Activated B cell treated with CpG ODN at 0.5 μM for 24 hours (primary cell): Measurements from ENCODE around the gene MTMR3. TPM values are rescaled to one million over a fixed set of nuclear protein-coding genes. Genes with fewer than 3 reads are reported as not detected.

Source experiments
- ATAC-seq: fragments of 200-7000 bp; cut with Tn5 transposase; one replicate; pipeline ENCODE4 v1.10.0; 2021; ENCODE audit warnings: low read depth, mild to moderate bottlenecking, moderate library complexity
- CTCF ChIA-PET: fragments of 350-600 bp; sonication (Branson Sonifier 250); formaldehyde crosslinking; loops from one replicate; lab custom pipeline; 2021; ENCODE audit warnings: antibody characterized with exemption; lab: Charles Lee
- POLR2A ChIA-PET: fragments of 350-600 bp; sonication (Branson Sonifier 250); formaldehyde crosslinking; loops from one replicate; lab custom pipeline; 2021; ENCODE audit warnings: antibody characterized with exemption; lab: Charles Lee
- DNase-seq: peaks from one replicate; pipeline ENCODE4 v3.0.0; 2022
- H3K27ac Mint-ChIP-seq: one replicate; pipeline ENCODE4 v1.8.0; 2020; ENCODE audit warnings: mixed read lengths
- H3K27me3 Mint-ChIP-seq: one replicate; pipeline ENCODE4 v1.8.0; 2021; ENCODE audit warnings: mixed read lengths
- H3K36me3 Mint-ChIP-seq: one replicate; pipeline ENCODE4 v1.8.0; 2021; ENCODE audit warnings: low read depth, mixed read lengths
- H3K4me1 Mint-ChIP-seq: one replicate; pipeline ENCODE4 v1.8.0; 2021; ENCODE audit warnings: mixed read lengths
- H3K4me3 Mint-ChIP-seq: one replicate; pipeline ENCODE4 v1.8.0; 2020; ENCODE audit warnings: mild to moderate bottlenecking, mixed read lengths
- H3K9me3 Mint-ChIP-seq: one replicate; pipeline ENCODE4 v1.8.0; 2020; ENCODE audit warnings: mixed read lengths
- CTCF ChIP-seq: fragments of 200-600 bp; IDR thresholded peaks from one replicate; pipeline ENCODE4 v1.8.0; 2022; ENCODE audit warnings: antibody characterized with exemption, mild to moderate bottlenecking
- intact Hi-C: fragments of 100-400 bp; cut with micrococcal nuclease; formaldehyde crosslinking; loops from one replicate; pipeline ENCODE4 v1.15.1; 2024
- total RNA-seq: library from RNA; stranded (reverse); gene quantifications from 2 replicates; pipeline ENCODE4 v1.2.3, GENCODE V29; 2022

The MTMR3 gene
- total RNA-seq, 1 donor from 2014 or later: 36.6 TPM

GRCh38 chr22:29917052-29917902, 34.3 kb downstream of the MTMR3 start:
- Mint-ChIP-seq H3K4me3 (no peak overlapping the region), H3K9me3 (no peaks in the 10 kb centered on the region), H3K4me1 (peaks cover 70% of the 10 kb centered on the region), H3K27me3 (no peaks in the 10 kb centered on the region), H3K36me3 (peaks cover 1% of the 10 kb centered on the region), H3K27ac (no peak overlapping the region)
- intact Hi-C loops: loop anchor here (5.0 kb wide), 1 partner anchor 35 kb away; the partner anchor contains the start of gene MTMR3
- ChIA-PET POLR2A (interaction anchor here (0.5 kb wide), 1 partner anchor 496 kb away, joined by 3 read pairs; no protein-coding TSS in a partner anchor), CTCF (interaction anchor here (1.0 kb wide), 1 partner anchor 13 kb away, joined by 4 read pairs; no protein-coding TSS in a partner anchor)
- DNase-seq: no peak
- ATAC-seq: no peak
- no peak for TF ChIP-seq CTCF

- intact Hi-C loops: no loop called here
- Mint-ChIP-seq H3K27ac (no peak overlapping the region), H3K4me1 (peaks cover 21% of the 10 kb centered on the region), H3K4me3 (no peak overlapping the region), H3K9me3 (peaks cover 5% of the 10 kb centered on the region), H3K27me3 (no peaks in the 10 kb centered on the region), H3K36me3 (peaks cover 4% of the 10 kb centered on the region)
- TF ChIP-seq CTCF: no peak
- POLR2A ChIA-PET: no interaction called here
- ATAC-seq: no peak
- CTCF ChIA-PET: no interaction called here
- DNase-seq: no peak
Observed at GRCh38 chr22:29925402-29925801, 42.4 kb downstream of the MTMR3 start.

GRCh38 chr22:29926057-29926456, 43.1 kb downstream of the MTMR3 start:
- intact Hi-C loops: no loop called here
- POLR2A ChIA-PET: no interaction called here
- Mint-ChIP-seq H3K4me3 (no peak overlapping the region), H3K9me3 (peaks cover 5% of the 10 kb centered on the region), H3K27ac (no peak overlapping the region), H3K4me1 (peaks cover 21% of the 10 kb centered on the region), H3K36me3 (peaks cover 4% of the 10 kb centered on the region), H3K27me3 (no peaks in the 10 kb centered on the region)
- CTCF ChIA-PET: no interaction called here
- DNase-seq: no peak
- ATAC-seq: no peak
- TF ChIP-seq CTCF: no peak

- no peaks in the 10 kb centered on the region for H3K9me3 Mint-ChIP-seq
- intact Hi-C loops: no loop called here
- ATAC-seq: no peak
- no peak for TF ChIP-seq CTCF
- peaks cover 34% of the 10 kb centered on the region for H3K4me1 Mint-ChIP-seq
- H3K27ac Mint-ChIP-seq: no peak overlapping the region
- no peaks in the 10 kb centered on the region for H3K27me3 Mint-ChIP-seq
- no peak for DNase-seq
- H3K4me3 Mint-ChIP-seq: no peak overlapping the region
- POLR2A ChIA-PET: no interaction called here
- CTCF ChIA-PET: no interaction called here
- H3K36me3 Mint-ChIP-seq: peaks cover 2% of the 10 kb centered on the region
Observed at GRCh38 chr22:29932136-29932535, 49.2 kb downstream of the MTMR3 start.

GRCh38 chr22:29933619-29934018, 50.6 kb downstream of the MTMR3 start:
- no peak overlapping the region for H3K4me3 Mint-ChIP-seq
- no peaks in the 10 kb centered on the region for H3K9me3 Mint-ChIP-seq
- no peak for TF ChIP-seq CTCF
- H3K27ac Mint-ChIP-seq: no peak overlapping the region
- ATAC-seq: no peak
- DNase-seq: no peak
- intact Hi-C loops: no loop called here
- H3K4me1 Mint-ChIP-seq: peaks cover 46% of the 10 kb centered on the region
- no peaks in the 10 kb centered on the region for H3K27me3 Mint-ChIP-seq
- H3K36me3 Mint-ChIP-seq: peaks cover 2% of the 10 kb centered on the region
- ChIA-PET POLR2A (no interaction called here), CTCF (no interaction called here)
